ENCODE data around the gene HOMER3.

HOMER3 gene

GRCh38 chr19:18900700-18901481, 40.1 kb downstream of the HOMER3 start:
- DNase-seq, result no peak

GRCh38 chr19:18899624-18900560, 41.1 kb downstream of the HOMER3 start:
- no peak for DNase-seq

GRCh38 chr19:18898607-18899408, 42.2 kb downstream of the HOMER3 start:
- no peak for DNase-seq

- no peak for DNase-seq
These were observed 42.9 kb downstream of the HOMER3 start for GRCh38 chr19:18898081-18898606.

GRCh38 chr19:18897094-18898029, 43.7 kb downstream of the HOMER3 start:
- DNase-seq, result no peak

GRCh38 chr19:18896421-18896841, 44.6 kb downstream of the HOMER3 start:
- no peak for DNase-seq

- no peak for DNase-seq
These were observed 45.1 kb downstream of the HOMER3 start, which contains the start of gene CERS1 for GRCh38 chr19:18895824-18896341. TSS of gene CERS1 (minus strand) at chr19:18896158. CDS start at chr19:18896072, 86 bp downstream.

- no peak for DNase-seq
These were observed 45.8 kb downstream of the HOMER3 start for GRCh38 chr19:18895038-18895823.

- DNase-seq, result no peak
These were observed 46.6 kb downstream of the HOMER3 start for GRCh38 chr19:18894254-18895037.

- DNase-seq, result no peak
These were observed 47.3 kb downstream of the HOMER3 start for GRCh38 chr19:18893587-18894253.

- no peak for DNase-seq
These were observed 50.9 kb downstream of the HOMER3 start for GRCh38 chr19:18889949-18890745.

- no peak for DNase-seq
These were observed 54.0 kb downstream of the HOMER3 start for GRCh38 chr19:18886972-18887371.

- DNase-seq, result no peak
These were observed 57.3 kb downstream of the HOMER3 start for GRCh38 chr19:18883526-18884304.

- DNase-seq, result no peak
These were observed 59.5 kb downstream of the HOMER3 start for GRCh38 chr19:18881491-18881890.

- DNase-seq, result no peak
These were observed 61.2 kb downstream of the HOMER3 start for GRCh38 chr19:18879579-18880373.
